ENCODE measurements around the gene LRRC47. TPM values are rescaled to one million over a fixed set of nuclear protein-coding genes. Genes with fewer than 3 reads are reported as not detected.

The LRRC47 gene
- 36.6 and 50.4 TPM in 2 replicates for total RNA-seq

DNA sequence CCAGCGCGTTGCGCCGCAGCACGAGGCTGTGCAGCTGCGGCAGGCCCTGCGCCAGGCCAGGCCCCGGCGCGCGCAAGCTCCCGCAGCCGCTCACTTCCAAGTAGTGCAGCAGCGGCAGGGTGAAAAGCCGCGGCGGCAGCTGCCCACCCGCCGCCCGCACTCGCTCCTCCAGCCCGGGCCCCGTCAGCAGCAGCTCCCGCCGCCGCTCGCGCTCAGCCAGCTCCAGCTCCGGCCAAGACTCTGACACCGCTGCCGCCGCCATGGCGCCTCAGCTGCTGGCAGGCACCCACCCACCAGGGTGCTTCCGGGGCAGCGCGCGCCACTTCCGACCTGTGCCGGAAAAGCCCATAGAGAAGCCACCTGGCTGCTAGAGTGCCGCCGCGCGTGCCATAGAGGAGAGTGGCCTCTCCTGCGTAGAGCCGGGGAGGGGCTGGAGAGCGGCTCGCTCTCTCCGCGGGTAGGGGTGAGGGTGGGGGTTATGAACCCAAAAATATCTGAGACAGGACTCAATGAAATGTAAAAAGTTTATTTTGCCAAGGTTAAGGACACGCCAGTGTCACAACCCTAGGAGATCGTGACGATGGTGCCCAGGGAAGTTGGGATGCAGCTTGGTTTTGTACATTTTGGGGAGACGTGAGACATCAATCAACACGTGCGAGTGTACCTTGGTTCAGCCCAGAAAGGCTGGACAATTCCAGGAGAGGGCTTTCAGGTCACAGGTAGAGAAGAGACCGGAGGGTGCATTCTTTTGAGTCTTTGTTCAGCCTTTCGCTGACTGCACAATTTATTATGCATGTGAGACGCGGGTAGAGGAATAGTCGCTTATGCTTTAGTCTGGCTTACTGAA lies at the start of gene LRRC47:
Gene LRRC47 (minus strand): TSS at position 284 of the 847 bp plus-strand sequence. CDS start 22 bp downstream, at position 262.

DNA sequence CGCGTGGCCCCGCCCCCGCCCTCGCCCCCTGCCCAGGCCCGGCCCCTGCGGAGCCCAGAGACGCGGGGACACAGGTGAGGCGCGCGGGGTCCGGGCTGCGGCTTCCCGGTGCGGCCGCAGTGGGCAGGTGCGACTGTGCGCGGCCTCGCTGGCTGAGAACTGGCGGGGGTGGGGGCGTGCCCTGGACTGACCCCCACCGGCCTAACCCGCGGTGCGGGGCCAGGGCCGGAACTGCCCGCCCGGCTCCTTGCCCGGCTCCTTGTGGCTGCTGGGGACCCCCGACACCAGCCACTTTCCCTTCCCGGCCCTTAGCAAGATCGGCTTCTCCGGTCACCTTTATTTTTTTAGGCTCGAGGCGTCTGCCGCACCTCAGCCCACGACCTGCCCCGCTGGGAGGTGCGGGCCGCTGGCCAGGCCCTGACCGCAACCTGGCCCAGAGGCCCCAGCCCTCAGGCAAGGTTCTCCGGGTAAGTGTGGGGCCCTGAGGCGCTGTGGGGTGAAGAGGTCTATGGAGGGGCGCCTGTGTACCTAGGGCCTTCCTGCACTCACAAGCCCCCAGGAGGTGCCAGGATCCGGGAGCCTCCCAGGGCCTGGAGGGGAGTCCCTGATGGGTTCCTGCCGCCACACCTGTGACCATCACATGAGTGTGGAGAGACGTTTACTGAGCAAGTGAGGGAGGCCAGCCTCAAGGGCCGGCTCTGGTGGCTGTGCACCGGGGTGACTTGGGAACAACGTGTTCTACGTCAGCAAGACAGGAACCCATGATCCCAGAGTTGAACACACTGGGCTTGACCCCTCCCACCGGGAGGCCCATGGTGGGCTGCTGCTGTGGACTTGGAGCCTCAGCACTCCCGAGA lies 23.4 kb downstream of the LRRC47 start, which contains the start of gene SMIM1:
Gene SMIM1 (plus strand): TSS at position 35 of the 857 bp plus-strand sequence. CDS start 2,625 bp downstream, outside the sequence.

DNA sequence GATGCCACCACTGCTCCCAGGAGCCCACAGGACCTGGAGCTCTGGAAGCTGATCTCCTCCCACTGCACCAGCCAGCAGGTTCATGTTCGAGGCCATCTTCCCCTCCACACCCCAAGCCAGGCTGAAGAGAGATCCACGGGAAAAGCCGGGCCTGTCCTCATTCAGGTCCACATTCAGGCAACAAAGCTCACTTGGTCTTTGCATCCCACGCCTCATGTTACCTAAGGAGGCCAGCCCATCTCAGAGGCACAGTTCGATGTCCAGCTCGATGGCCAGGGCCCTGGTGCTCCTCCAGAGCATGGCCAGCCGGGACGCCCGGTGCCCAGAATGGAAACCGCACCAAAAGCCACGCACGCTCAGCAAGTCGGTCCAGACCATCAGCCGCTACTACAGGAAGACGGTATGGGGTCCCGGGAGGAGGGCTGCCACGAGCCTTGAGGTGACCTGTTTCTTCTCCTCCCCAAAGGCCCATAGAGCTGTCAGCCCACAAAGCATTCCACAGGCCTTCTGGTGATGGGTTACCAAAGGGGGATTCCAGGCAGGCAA lies 43.8 kb downstream of the LRRC47 start, which contains the start of gene CCDC27:
Gene CCDC27 (plus strand): TSS at position 51 of the 546 bp plus-strand sequence. CDS start 32 bp downstream, at position 83.

Other genes with a start within 250 kb of the LRRC47 start
- 9.4 and 38.9 TPM in 2 replicates for gene MEGF6, start 185.0 kb downstream of the LRRC47 start, total RNA-seq
- gene TPRG1L, start 171.5 kb downstream of the LRRC47 start, total RNA-seq, result 20.0 and 37.0 TPM in 2 replicates
- 12.4 and 16.7 TPM in 2 replicates for gene WRAP73, start 146.4 kb downstream of the LRRC47 start, total RNA-seq
- not detected in 2 replicates for gene TP73, start 144.0 kb downstream of the LRRC47 start, total RNA-seq
- not detected in 2 replicates for gene CCDC27, start 44.0 kb downstream of the LRRC47 start, total RNA-seq
- 1.4 TPM in 1 of 2 replicates, not detected in the other for gene SMIM1, start 23.7 kb downstream of the LRRC47 start, total RNA-seq
- 13.8 and 17.8 TPM in 2 replicates for gene CEP104, start 60.7 kb upstream of the LRRC47 start, total RNA-seq
- gene DFFB, start 61.0 kb upstream of the LRRC47 start, total RNA-seq, result 4.8 and 10.5 TPM in 2 replicates
- 29.6 and 56.7 TPM in 2 replicates for gene C1orf174, start 103.8 kb upstream of the LRRC47 start, total RNA-seq

All from regular cardiac myocyte (primary cell).